ENCODE data around the gene RTBDN. TPM values are rescaled to one million over a fixed set of nuclear protein-coding genes. Genes with fewer than 3 reads are reported as not detected.

The RTBDN gene
- total RNA-seq, 2 donors from 2014 or later = not detected

GRCh38 chr19:12787458-12787857, 46.9 kb downstream of the RTBDN start:
- H3K27me3 Mint-ChIP-seq = no peaks in the 10 kb centered on the region
- no peaks in the 10 kb centered on the region for H3K9me3 Mint-ChIP-seq
- H3K27ac Mint-ChIP-seq = no peak overlapping the region
- peaks cover 29% of the 10 kb centered on the region for H3K36me3 Mint-ChIP-seq (ENCODE audit: low read depth)
- H3K4me3 Mint-ChIP-seq = peak overlapping the region; percentile 97
- H3K4me1 Mint-ChIP-seq = no peaks in the 10 kb centered on the region
- ATAC-seq (replicated peaks) = no peak

- peaks cover 4% of the 10 kb centered on the region for H3K4me1 Mint-ChIP-seq
- no peak for ATAC-seq (replicated peaks)
- H3K4me3 Mint-ChIP-seq = peak overlapping the region; percentile 5
- H3K9me3 Mint-ChIP-seq = no peaks in the 10 kb centered on the region
- no peaks in the 10 kb centered on the region for H3K27me3 Mint-ChIP-seq
- H3K36me3 Mint-ChIP-seq (ENCODE audit: low read depth) = peaks cover 27% of the 10 kb centered on the region
- H3K27ac Mint-ChIP-seq = no peak overlapping the region
These were observed 47.4 kb downstream of the RTBDN start for GRCh38 chr19:12786952-12787351.

GRCh38 chr19:12786141-12786870, 48.1 kb downstream of the RTBDN start:
- ATAC-seq (replicated peaks) = no peak
- no peaks in the 10 kb centered on the region for H3K9me3 Mint-ChIP-seq
- no peaks in the 10 kb centered on the region for H3K27me3 Mint-ChIP-seq
- no peak overlapping the region for H3K4me3 Mint-ChIP-seq
- peaks cover 4% of the 10 kb centered on the region for H3K4me1 Mint-ChIP-seq
- peaks cover 24% of the 10 kb centered on the region for H3K36me3 Mint-ChIP-seq (ENCODE audit: low read depth)
- H3K27ac Mint-ChIP-seq = no peak overlapping the region

GRCh38 chr19:12785431-12786031, 48.8 kb downstream of the RTBDN start:
- H3K36me3 Mint-ChIP-seq (ENCODE audit: low read depth) = peaks cover 16% of the 10 kb centered on the region
- no peaks in the 10 kb centered on the region for H3K27me3 Mint-ChIP-seq
- no peak for ATAC-seq (replicated peaks)

GRCh38 chr19:12784871-12785430, 49.4 kb downstream of the RTBDN start:
- Mint-ChIP-seq H3K36me3 (ENCODE audit: low read depth) (peaks cover 14% of the 10 kb centered on the region), H3K27me3 (no peaks in the 10 kb centered on the region), H3K27ac (no peak overlapping the region), H3K4me3 (no peak overlapping the region), H3K9me3 (no peaks in the 10 kb centered on the region), H3K4me1 (peaks cover 4% of the 10 kb centered on the region)
- ATAC-seq (replicated peaks) = peak; percentile 1

More at GRCh38 chr19:12785431-12786031, 48.8 kb downstream of the RTBDN start:
- Mint-ChIP-seq H3K4me3 (no peak overlapping the region), H3K4me1 (peaks cover 4% of the 10 kb centered on the region), H3K9me3 (no peaks in the 10 kb centered on the region), H3K27ac (no peak overlapping the region)

- no peak overlapping the region for H3K4me3 Mint-ChIP-seq
- H3K4me1 Mint-ChIP-seq = peaks cover 4% of the 10 kb centered on the region
- H3K27ac Mint-ChIP-seq = no peak overlapping the region
- peaks cover 14% of the 10 kb centered on the region for H3K36me3 Mint-ChIP-seq (ENCODE audit: low read depth)
- no peaks in the 10 kb centered on the region for H3K27me3 Mint-ChIP-seq
- ATAC-seq (replicated peaks) = peak; percentile 6
- no peaks in the 10 kb centered on the region for H3K9me3 Mint-ChIP-seq
These were observed 49.9 kb downstream of the RTBDN start for GRCh38 chr19:12784394-12784870.

GRCh38 chr19:12783849-12784393, 50.5 kb downstream of the RTBDN start:
- Mint-ChIP-seq H3K27me3 (no peaks in the 10 kb centered on the region), H3K36me3 (ENCODE audit: low read depth) (peaks cover 9% of the 10 kb centered on the region), H3K9me3 (no peaks in the 10 kb centered on the region), H3K27ac (no peak overlapping the region), H3K4me3 (no peak overlapping the region), H3K4me1 (peaks cover 4% of the 10 kb centered on the region)
- ATAC-seq (replicated peaks) = peak; percentile 26

GRCh38 chr19:12783291-12783848, 51.0 kb downstream of the RTBDN start:
- Mint-ChIP-seq H3K27ac (no peak overlapping the region), H3K36me3 (ENCODE audit: low read depth) (peaks cover 6% of the 10 kb centered on the region), H3K27me3 (no peaks in the 10 kb centered on the region), H3K4me1 (peaks cover 7% of the 10 kb centered on the region), H3K9me3 (no peaks in the 10 kb centered on the region), H3K4me3 (no peak overlapping the region)
- peak; percentile 31 for ATAC-seq (replicated peaks)

- peak overlapping the region; percentile 86 for H3K27ac Mint-ChIP-seq
- peaks cover 9% of the 10 kb centered on the region for H3K4me1 Mint-ChIP-seq
- peak; percentile 51 for ATAC-seq (replicated peaks)
- H3K4me3 Mint-ChIP-seq = no peak overlapping the region
- no peaks in the 10 kb centered on the region for H3K27me3 Mint-ChIP-seq
- no peaks in the 10 kb centered on the region for H3K9me3 Mint-ChIP-seq
- H3K36me3 Mint-ChIP-seq (ENCODE audit: low read depth) = peaks cover 6% of the 10 kb centered on the region
These were observed 51.7 kb downstream of the RTBDN start for GRCh38 chr19:12782424-12783290.

- ATAC-seq (replicated peaks) = no peak
- H3K27ac Mint-ChIP-seq = peak overlapping the region; percentile 86
- H3K4me3 Mint-ChIP-seq = no peak overlapping the region
These were observed 52.3 kb downstream of the RTBDN start for GRCh38 chr19:12782174-12782423.

GRCh38 chr19:12779162-12779993, 55.0 kb downstream of the RTBDN start:
- Mint-ChIP-seq H3K4me1 (peaks cover 9% of the 10 kb centered on the region), H3K27me3 (no peaks in the 10 kb centered on the region)

More at GRCh38 chr19:12782174-12782423, 52.3 kb downstream of the RTBDN start:
- Mint-ChIP-seq H3K9me3 (no peaks in the 10 kb centered on the region), H3K4me1 (peaks cover 9% of the 10 kb centered on the region), H3K27me3 (no peaks in the 10 kb centered on the region), H3K36me3 (ENCODE audit: low read depth) (peaks cover 6% of the 10 kb centered on the region)

GRCh38 chr19:12778905-12779161, 55.5 kb downstream of the RTBDN start:
- Mint-ChIP-seq H3K27ac (peak overlapping the region; percentile 95), H3K4me3 (peak overlapping the region; percentile 97), H3K4me1 (peaks cover 9% of the 10 kb centered on the region), H3K27me3 (no peaks in the 10 kb centered on the region), H3K36me3 (ENCODE audit: low read depth) (peaks cover 6% of the 10 kb centered on the region), H3K9me3 (no peaks in the 10 kb centered on the region)
- ATAC-seq (replicated peaks) = no peak

More at GRCh38 chr19:12779162-12779993, 55.0 kb downstream of the RTBDN start:
- ATAC-seq (replicated peaks) = no peak
- Mint-ChIP-seq H3K27ac (peak overlapping the region; percentile 95), H3K9me3 (no peaks in the 10 kb centered on the region), H3K36me3 (ENCODE audit: low read depth) (peaks cover 6% of the 10 kb centered on the region), H3K4me3 (peak overlapping the region; percentile 97)

- H3K27ac Mint-ChIP-seq = peak overlapping the region; percentile 95
- H3K27me3 Mint-ChIP-seq = no peaks in the 10 kb centered on the region
- H3K9me3 Mint-ChIP-seq = no peaks in the 10 kb centered on the region
- H3K36me3 Mint-ChIP-seq (ENCODE audit: low read depth) = peaks cover 6% of the 10 kb centered on the region
- peak overlapping the region; percentile 97 for H3K4me3 Mint-ChIP-seq
- peak; percentile 4 for ATAC-seq (replicated peaks)
- H3K4me1 Mint-ChIP-seq = peaks cover 13% of the 10 kb centered on the region
These were observed 56.1 kb downstream of the RTBDN start for GRCh38 chr19:12778017-12778904.
